ENCODE measurements around the gene BCL2A1. TPM values are rescaled to one million over a fixed set of nuclear protein-coding genes. Genes with fewer than 3 reads are reported as not detected.
"Not testable (repeated sequence)": the region's sequence is repeated elsewhere in the genome, so short reads cannot be mapped to it uniquely, and the experiment has no call there.

BCL2A1 gene
- 0.31 TPM in 1 of 2 replicates, not detected in the other for total RNA-seq (2014; rRNA removed; shearing (Covaris generic))

GRCh38 chr15:79970624-79971434, at the start of gene BCL2A1:
TSS of gene BCL2A1 (minus strand) at chr15:79971196. CDS start at chr15:79971119, 77 bp downstream.
- no peak for DNase-seq (ENCODE audit: low spot score)

- DNase-seq (ENCODE audit: low spot score), result no peak
These were observed 49.7 kb upstream of the BCL2A1 start for GRCh38 chr15:80020731-80021130.

GRCh38 chr15:80020149-80020548, 49.2 kb upstream of the BCL2A1 start:
- DNase-seq (ENCODE audit: low spot score), result not testable (repeated sequence)

GRCh38 chr15:80019168-80019745, 48.3 kb upstream of the BCL2A1 start:
- DNase-seq (ENCODE audit: low spot score), result no peak

GRCh38 chr15:80017139-80017538, 46.1 kb upstream of the BCL2A1 start:
- DNase-seq (ENCODE audit: low spot score), result not testable (repeated sequence)

- not testable (repeated sequence) for DNase-seq (ENCODE audit: low spot score)
These were observed 45.5 kb upstream of the BCL2A1 start for GRCh38 chr15:80016506-80016905.

GRCh38 chr15:80015156-80015555, 44.2 kb upstream of the BCL2A1 start:
- DNase-seq (ENCODE audit: low spot score), result no peak

- not testable (repeated sequence) for DNase-seq (ENCODE audit: low spot score)
These were observed 43.2 kb upstream of the BCL2A1 start for GRCh38 chr15:80014186-80014585.

- DNase-seq (ENCODE audit: low spot score), result no peak
These were observed 41.2 kb upstream of the BCL2A1 start for GRCh38 chr15:80012060-80012726.

- DNase-seq (ENCODE audit: low spot score), result no peak
These were observed 40.6 kb upstream of the BCL2A1 start for GRCh38 chr15:80011596-80011995.

GRCh38 chr15:80011041-80011523, 40.1 kb upstream of the BCL2A1 start:
- DNase-seq (ENCODE audit: low spot score), result not testable (repeated sequence)

- DNase-seq (ENCODE audit: low spot score), result no peak
These were observed 39.2 kb upstream of the BCL2A1 start for GRCh38 chr15:80010131-80010673.

- no peak for DNase-seq (ENCODE audit: low spot score)
These were observed 36.5 kb upstream of the BCL2A1 start for GRCh38 chr15:80007532-80007931.

- DNase-seq (ENCODE audit: low spot score), result no peak
These were observed 36.0 kb upstream of the BCL2A1 start for GRCh38 chr15:80006946-80007345.

- no peak for DNase-seq (ENCODE audit: low spot score)
These were observed 33.0 kb upstream of the BCL2A1 start for GRCh38 chr15:80003934-80004472.

GRCh38 chr15:80003171-80003570, 32.2 kb upstream of the BCL2A1 start:
- no peak for DNase-seq (ENCODE audit: low spot score)

- DNase-seq (ENCODE audit: low spot score), result no peak
These were observed 31.3 kb upstream of the BCL2A1 start for GRCh38 chr15:80002267-80002666.

- DNase-seq (ENCODE audit: low spot score), result peak; percentile 10
These were observed 23.6 kb upstream of the BCL2A1 start for GRCh38 chr15:79994615-79995014.

- DNase-seq (ENCODE audit: low spot score), result no peak
These were observed 20.8 kb upstream of the BCL2A1 start for GRCh38 chr15:79991826-79992225.

GRCh38 chr15:79990997-79991334, 20.0 kb upstream of the BCL2A1 start:
- no peak for DNase-seq (ENCODE audit: low spot score)

GRCh38 chr15:79990280-79990996, 19.4 kb upstream of the BCL2A1 start:
- DNase-seq (ENCODE audit: low spot score), result no peak
